Astrocyte of the spinal cord (primary cell): Measurements from ENCODE around the gene CLC.

Experiments used
- DNase-seq: peaks from one replicate; pipeline ENCODE4 v3.0.0; 2011; ENCODE audit warnings: low read depth, low spot score
- H3K4me3 ChIP-seq: 2 replicates; pipeline ENCODE4 v1.5.1; 2011; ENCODE audit warnings: low read depth, mild to moderate bottlenecking, low read length, moderate library complexity
- CTCF ChIP-seq: IDR thresholded peaks from 2 replicates; pipeline ENCODE4 v1.5.1; 2012; ENCODE audit warnings: low read depth, mild to moderate bottlenecking, low read length, inconsistent platforms
- in situ Hi-C: cut with HindIII; loops from 2 replicates; pipeline ENCODE4 v1.10.0; 2017; ENCODE audit warnings: low sequenced_read_pairs

Gene CLC

DNA sequence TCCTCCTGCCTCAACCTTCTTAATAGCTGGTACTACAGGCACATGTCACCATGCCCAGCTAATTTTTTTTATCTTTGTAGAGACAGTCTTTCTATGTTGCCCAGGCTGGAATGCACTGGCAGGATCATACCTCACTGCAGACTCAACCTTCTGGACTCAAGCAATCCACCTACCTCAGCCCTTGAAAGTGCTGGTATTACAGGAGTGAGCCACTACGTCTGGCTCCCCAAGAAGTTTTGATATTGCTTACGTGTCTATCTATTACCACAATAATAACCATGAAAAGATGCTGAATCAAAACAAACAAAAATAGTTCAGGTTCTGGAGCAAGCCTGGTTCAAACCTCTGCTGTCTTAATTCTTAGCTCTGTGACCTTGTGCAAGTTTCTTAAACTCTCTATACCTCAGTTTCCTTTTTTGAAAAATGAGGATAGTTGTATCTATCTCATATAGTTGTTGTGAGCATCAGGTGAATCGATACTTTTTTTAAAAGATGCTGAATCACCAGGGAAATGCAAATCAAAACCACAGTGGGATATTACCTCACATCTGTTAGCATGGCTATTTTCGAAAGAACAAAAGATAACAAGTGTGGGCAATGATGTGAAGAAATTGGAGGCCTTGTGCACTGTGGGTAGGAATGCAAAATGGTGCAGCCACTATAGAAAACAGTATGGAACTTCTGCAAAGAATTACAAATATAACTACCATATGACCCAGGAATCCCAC, 21.8 kb upstream of the CLC start:
- DNase-seq, result no peak
- in situ Hi-C loops, result no loop called here
- H3K4me3 ChIP-seq, result no peak overlapping the region
- TF ChIP-seq CTCF, result no peak

GRCh38 chr19:39754971-39755370, 17.1 kb upstream of the CLC start:
- in situ Hi-C loops, result no loop called here

DNA sequence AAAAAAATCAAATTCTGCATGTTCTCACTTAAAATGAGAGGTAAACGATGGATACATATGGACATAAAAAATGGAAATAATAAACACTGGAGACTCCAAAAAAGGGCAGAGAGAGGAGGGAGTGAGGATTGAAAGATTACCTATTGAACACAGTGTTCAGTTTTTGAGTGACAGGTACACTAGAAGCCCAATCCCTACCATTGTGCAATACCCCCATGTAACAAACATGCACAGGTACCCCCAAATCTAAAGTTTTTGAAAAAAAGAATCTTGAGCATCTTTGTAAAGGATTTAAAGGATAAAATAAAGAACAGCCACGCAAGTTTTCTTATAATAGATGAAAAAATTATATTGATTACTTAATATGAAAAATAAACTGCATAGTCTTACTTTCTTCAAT, 16.7 kb upstream of the CLC start:
- TF ChIP-seq CTCF, result no peak
- in situ Hi-C loops, result no loop called here
- DNase-seq, result no peak
- no peak overlapping the region for H3K4me3 ChIP-seq

More at GRCh38 chr19:39754971-39755370, 17.1 kb upstream of the CLC start:
- no peak for DNase-seq
- H3K4me3 ChIP-seq, result no peak overlapping the region
- TF ChIP-seq CTCF, result no peak

GRCh38 chr19:39752795-39753194, 15.0 kb upstream of the CLC start:
- in situ Hi-C loops, result no loop called here
- no peak for TF ChIP-seq CTCF
- no peak for DNase-seq
- no peak overlapping the region for H3K4me3 ChIP-seq

DNA sequence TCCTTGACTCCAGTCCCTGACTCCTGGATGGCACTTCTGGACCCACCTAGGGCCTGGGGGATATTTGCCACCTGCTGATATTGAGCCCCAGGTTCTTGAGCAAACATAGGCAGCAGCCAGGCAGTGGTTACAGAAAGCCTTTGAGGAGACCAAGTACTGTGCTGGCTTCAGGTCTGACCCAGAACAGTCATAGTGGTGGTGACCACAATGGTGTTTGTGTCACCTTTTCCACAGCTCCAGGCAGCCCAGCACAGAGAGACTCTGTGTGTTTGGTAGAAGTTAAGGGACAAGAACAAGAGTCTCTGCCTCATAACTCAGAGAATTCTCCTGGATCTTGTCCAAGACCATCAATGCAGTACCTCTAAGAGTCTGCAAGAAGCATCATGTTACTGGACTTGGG, 14.6 kb upstream of the CLC start:
- in situ Hi-C loops, result no loop called here
- no peak overlapping the region for H3K4me3 ChIP-seq
- DNase-seq, result no peak
- no peak for TF ChIP-seq CTCF

- in situ Hi-C loops, result no loop called here
Observed at GRCh38 chr19:39749981-39750380, 12.2 kb upstream of the CLC start.

More at GRCh38 chr19:39749981-39750380, 12.2 kb upstream of the CLC start:
- no peak for TF ChIP-seq CTCF
- no peak overlapping the region for H3K4me3 ChIP-seq
- DNase-seq, result no peak
